HepG2 (cell line): Measurements from ENCODE around the gene NRL. TPM values are rescaled to one million over a fixed set of nuclear protein-coding genes. Genes with fewer than 3 reads are reported as not detected.
A peak's percentile ranks its signal among the peaks of the same experiment; 100 is the strongest.

Experiments
- AHDC1 ChIP-seq: sonication (generic); formaldehyde crosslinking; IDR thresholded peaks from 2 replicates; pipeline ENCODE4 v1.5.1; 2020; ENCODE audit warnings: mild to moderate bottlenecking, missing genetic modification reagents, borderline replicate concordance
- ATF2 ChIP-seq: sonication (generic); formaldehyde crosslinking; IDR thresholded peaks from 2 replicates; pipeline ENCODE4 v1.4.0; 2020; ENCODE audit warnings: missing genetic modification reagents
- BCL6 ChIP-seq: IDR thresholded peaks from 2 replicates; pipeline ENCODE4 v1.6.1; 2016; ENCODE audit warnings: missing genetic modification reagents, missing compliant biosample characterization
- EP300 ChIP-seq, 3 experiments: sonication (generic) in 1 of 3; formaldehyde crosslinking in 1 of 3; IDR thresholded peaks; 2 replicates each; pipeline versions ENCODE4 v1.5.1 to v1.6.1; 2011 to 2020; ENCODE audit warnings: low read depth in 2 of 3, low read length in 2 of 3, borderline replicate concordance in 1 of 3, improper control_type of control experiment in 1 of 3, mild to moderate bottlenecking in 1 of 3, missing genetic modification reagents in 1 of 3, moderate library complexity in 1 of 3
- HHEX ChIP-seq: IDR thresholded peaks from 2 replicates; pipeline ENCODE4 v1.6.1; 2016; ENCODE audit warnings: control low read depth
- HMG20A ChIP-seq: IDR thresholded peaks from 2 replicates; pipeline ENCODE4 v1.6.1; 2016; ENCODE audit warnings: borderline replicate concordance
- HNRNPLL ChIP-seq: fragments of 200-400 bp; formaldehyde crosslinking; IDR thresholded peaks from 2 replicates; pipeline ENCODE4 v1.6.1; 2017; ENCODE audit warnings: mild to moderate bottlenecking, low read depth, low read length; ENCODE audit not compliant: poor library complexity, severe bottlenecking
- NCOA2 ChIP-seq: sonication (generic); formaldehyde crosslinking; IDR thresholded peaks from 2 replicates; pipeline ENCODE4 v1.8.0; 2022; ENCODE audit warnings: inconsistent platforms
- PHF8 ChIP-seq: sonication (generic); formaldehyde crosslinking; IDR thresholded peaks from 2 replicates; pipeline ENCODE4 v1.5.0; 2020; ENCODE audit warnings: missing genetic modification reagents
- RBM39 ChIP-seq: fragments of 200-400 bp; formaldehyde crosslinking; IDR thresholded peaks from one replicate; pipeline ENCODE4 v1.6.1; 2018; ENCODE audit warnings: antibody characterized with exemption, mild to moderate bottlenecking, low read depth, low read length; ENCODE audit not compliant: poor library complexity, severe bottlenecking
- RXRB ChIP-seq: IDR thresholded peaks from 2 replicates; pipeline ENCODE4 v1.6.1; 2016; ENCODE audit warnings: borderline replicate concordance, missing genetic modification reagents, missing compliant biosample characterization
- YEATS2 ChIP-seq: sonication (generic); formaldehyde crosslinking; IDR thresholded peaks from 2 replicates; pipeline ENCODE4 v1.4.0; 2020; ENCODE audit warnings: missing genetic modification reagents, borderline replicate concordance
- polyA plus RNA-seq, 8 experiments: library from polyadenylated mRNA; depleted of rRNA in 3 of 8; stranded (reverse) in 7 of 8; unstranded in 1 of 8; fragments of >200 nt; fragmentation: Illumina TruSeq in 4 of 8; extraction: Trizol in 4 of 8; gene quantifications; 2 replicates each; pipeline versions ENCODE4 v1.2.1 to v1.2.3, GENCODE V29; 2011 to 2016; ENCODE audit warnings: low read depth in 4 of 8, missing spikeins in 1 of 8, mixed read lengths in 1 of 8; ENCODE audit not compliant: insufficient read depth in 1 of 8
- total RNA-seq, 5 experiments: library from RNA; depleted of rRNA; stranded (reverse); fragments of >200 nt; fragmentation: Illumina TruSeq; extraction: Trizol; gene quantifications; 2 replicates each; pipeline ENCODE4 v1.2.3, GENCODE V29; 2016; ENCODE audit warnings: low read depth in 1 of 5
- TF ChIP-seq, protein P1 (sequence below): sonication (generic); formaldehyde crosslinking; IDR thresholded peaks from 2 replicates; pipeline ENCODE4 v1.5.0; 2020; ENCODE audit warnings: mild to moderate bottlenecking, missing genetic modification reagents
- TF ChIP-seq, protein P2 (sequence below): sonication (generic); formaldehyde crosslinking; IDR thresholded peaks from 2 replicates; pipeline ENCODE4 v1.8.0; 2022; ENCODE audit warnings: mild to moderate bottlenecking, missing genetic modification reagents, moderate library complexity

The NRL gene
- total and polyA plus RNA-seq, 2 of the 13 experiments (the other 11 are each of a cell fraction or from before 2014, with no cell fraction given) = 2.5 to 4.7 TPM

DNA sequence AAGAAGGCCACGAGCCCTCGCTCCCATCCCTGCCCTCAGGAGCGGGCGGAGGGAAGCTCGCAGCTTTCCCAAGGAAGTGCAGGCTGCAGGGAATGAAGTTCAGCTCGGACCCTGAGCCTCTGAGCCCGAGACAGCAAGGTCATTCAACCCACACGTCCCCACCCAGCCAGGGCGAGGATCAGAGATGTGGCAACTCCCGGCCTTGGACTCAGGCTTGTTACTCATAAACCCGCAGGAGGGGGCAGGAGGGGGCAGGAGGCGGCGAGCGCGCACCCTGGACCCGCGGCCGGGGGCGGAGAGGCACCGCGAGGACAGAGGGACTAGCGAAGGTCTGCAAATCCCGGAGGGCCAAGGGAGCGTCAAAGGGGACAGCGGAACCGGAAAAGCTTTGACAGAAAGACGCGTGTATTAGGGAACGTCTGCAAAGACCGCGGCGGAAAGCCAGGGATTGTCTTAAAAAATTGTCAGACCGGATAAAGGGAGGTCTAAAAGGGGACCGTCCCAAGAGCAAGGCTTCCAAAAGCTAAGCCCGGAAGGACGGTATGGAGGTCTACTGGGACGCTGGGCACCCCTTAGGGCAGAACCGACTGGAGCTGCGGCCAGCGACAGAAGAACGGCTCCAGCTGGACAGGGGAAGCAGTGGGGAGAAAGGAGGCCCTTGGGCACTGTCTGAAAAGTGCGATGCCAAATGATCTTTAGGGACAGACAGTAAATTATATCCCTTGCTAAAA, 783 bp downstream of the NRL start (continued):
- TF ChIP-seq NCOA2 (CRISPR knock-in tag) (peak; percentile 97), PHF8 (peak; percentile 86), RBM39 (peak; percentile 98), HHEX (0 out of 2 replicates have a peak, but pooled peaks have one; percentile 68), HNRNPLL (peak; percentile 14), RXRB (CRISPR knock-in tag) (peak; percentile 100), BCL6 (CRISPR knock-in tag) (peak; percentile 93), HMG20A (CRISPR knock-in tag) (peak; percentile 83), ATF2 (CRISPR knock-in tag) (peak; percentile 97), AHDC1 (CRISPR knock-in tag) (no peak), YEATS2 (CRISPR knock-in tag) (peak; percentile 95), EP300 (IDR thresholded peaks at IDR 0.05; ENCODE audit: low read depth in 2 of 2, low read length in 2 of 2) (peak; percentile 97 to 98), EP300 (CRISPR knock-in tag; IDR thresholded peaks at IDR 0.05; ENCODE audit: borderline replicate concordance) (peak; percentile 98)
- TF ChIP-seq, protein P1, sequence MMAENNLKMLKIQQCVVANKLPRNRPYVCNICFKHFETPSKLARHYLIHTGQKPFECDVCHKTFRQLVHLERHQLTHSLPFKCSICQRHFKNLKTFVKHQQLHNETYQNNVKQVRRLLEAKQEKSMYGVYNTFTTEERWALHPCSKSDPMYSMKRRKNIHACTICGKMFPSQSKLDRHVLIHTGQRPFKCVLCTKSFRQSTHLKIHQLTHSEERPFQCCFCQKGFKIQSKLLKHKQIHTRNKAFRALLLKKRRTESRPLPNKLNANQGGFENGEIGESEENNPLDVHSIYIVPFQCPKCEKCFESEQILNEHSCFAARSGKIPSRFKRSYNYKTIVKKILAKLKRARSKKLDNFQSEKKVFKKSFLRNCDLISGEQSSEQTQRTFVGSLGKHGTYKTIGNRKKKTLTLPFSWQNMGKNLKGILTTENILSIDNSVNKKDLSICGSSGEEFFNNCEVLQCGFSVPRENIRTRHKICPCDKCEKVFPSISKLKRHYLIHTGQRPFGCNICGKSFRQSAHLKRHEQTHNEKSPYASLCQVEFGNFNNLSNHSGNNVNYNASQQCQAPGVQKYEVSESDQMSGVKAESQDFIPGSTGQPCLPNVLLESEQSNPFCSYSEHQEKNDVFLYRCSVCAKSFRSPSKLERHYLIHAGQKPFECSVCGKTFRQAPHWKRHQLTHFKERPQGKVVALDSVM (CRISPR knock-in tag) = peak; percentile 80
- TF ChIP-seq, protein P2, sequence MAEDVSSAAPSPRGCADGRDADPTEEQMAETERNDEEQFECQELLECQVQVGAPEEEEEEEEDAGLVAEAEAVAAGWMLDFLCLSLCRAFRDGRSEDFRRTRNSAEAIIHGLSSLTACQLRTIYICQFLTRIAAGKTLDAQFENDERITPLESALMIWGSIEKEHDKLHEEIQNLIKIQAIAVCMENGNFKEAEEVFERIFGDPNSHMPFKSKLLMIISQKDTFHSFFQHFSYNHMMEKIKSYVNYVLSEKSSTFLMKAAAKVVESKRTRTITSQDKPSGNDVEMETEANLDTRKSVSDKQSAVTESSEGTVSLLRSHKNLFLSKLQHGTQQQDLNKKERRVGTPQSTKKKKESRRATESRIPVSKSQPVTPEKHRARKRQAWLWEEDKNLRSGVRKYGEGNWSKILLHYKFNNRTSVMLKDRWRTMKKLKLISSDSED (CRISPR knock-in tag) = no peak; the same call in 1 of the 2 replicates
